HG03066 (cell line): ENCODE results near the gene CTF1.
"Not testable (repeated sequence)": the region's sequence is repeated elsewhere in the genome, so short reads cannot be mapped to it uniquely, and the experiment has no call there.

Experiments used
- ATAC-seq: cut with Tn5 transposase; IDR thresholded peaks from one replicate; pipeline ENCODE4 v1.9.1; 2021; ENCODE audit warnings: low read depth; ENCODE audit not compliant: unreplicated experiment

The CTF1 gene

DNA sequence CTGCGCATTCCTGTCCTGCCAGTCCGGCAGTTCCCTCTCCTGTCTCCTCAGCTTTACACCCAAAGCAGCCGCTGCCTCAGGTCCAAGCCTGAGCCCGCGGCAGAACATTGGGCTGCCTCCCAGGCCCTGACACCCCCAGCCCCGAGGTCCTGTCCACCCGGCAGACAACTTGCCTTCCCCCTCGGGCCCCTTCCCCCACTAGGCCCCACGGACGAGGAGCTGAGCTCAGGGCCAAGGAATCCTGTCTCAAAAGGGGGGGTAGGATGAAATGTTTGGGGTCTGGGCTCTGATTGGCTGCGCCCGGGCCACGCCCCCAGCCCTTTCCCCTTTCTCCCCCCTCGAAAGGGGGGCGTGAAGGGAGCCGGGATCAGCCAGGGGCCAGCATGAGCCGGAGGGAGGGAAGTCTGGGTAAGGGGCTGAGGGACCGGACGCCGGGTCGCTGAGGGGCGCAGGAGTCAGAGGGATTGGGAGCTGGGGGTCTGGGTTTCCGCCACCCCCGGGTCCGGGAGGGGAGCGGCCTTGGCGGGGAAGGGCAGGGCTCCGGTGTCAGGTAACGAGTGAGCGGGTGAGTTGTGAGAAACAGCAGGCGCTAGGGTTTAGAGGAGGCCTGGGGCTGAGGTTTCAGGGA, at the start of gene CTF1:
Gene CTF1, plus strand, starts transcription at position 354 of the 628 bp plus-strand sequence. Its CDS starts 30 bp downstream, at position 384.
- no peak for ATAC-seq

GRCh38 chr16:30846649-30847402, 49.6 kb upstream of the CTF1 start:
- ATAC-seq, result no peak

DNA sequence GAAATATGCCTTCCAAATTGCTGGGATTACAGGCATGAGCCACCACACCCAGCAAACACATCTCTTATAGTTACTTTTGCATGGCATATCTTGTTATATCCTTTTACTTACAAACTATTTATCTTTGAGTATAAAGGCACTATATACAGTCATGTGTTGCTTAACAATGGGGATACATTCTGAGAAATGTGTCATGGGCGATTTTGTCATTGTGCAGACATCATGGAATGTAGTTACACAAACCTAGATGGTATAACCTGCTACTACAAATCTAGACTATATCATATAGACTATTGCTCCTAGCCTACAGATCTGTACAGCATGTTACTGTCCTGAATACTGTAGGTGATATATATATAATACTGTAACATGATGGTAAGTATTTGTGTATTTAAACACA, 46.2 kb upstream of the CTF1 start:
- ATAC-seq, result no peak

- ATAC-seq, result no peak
Measured at GRCh38 chr16:30853758-30854157, 42.7 kb upstream of the CTF1 start.

DNA sequence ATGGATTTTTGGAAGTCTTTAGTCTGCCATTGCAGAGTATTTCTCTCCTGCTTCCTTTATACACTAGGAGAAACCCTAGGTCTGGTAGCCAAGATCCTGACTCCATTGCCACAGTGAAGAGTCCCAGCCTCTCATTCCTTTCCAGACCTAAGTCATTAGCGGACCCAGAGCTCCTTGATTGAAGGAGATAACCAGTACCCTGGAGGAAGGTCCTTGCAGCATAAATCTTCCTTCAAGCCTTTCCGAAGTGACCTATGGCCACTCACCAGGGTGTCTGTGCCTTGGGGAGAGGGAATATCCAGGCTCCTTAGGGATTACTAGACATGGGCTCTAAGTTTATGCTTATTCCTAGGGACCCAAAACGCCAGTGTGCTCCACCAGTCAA, 38.3 kb upstream of the CTF1 start:
- no peak for ATAC-seq

DNA sequence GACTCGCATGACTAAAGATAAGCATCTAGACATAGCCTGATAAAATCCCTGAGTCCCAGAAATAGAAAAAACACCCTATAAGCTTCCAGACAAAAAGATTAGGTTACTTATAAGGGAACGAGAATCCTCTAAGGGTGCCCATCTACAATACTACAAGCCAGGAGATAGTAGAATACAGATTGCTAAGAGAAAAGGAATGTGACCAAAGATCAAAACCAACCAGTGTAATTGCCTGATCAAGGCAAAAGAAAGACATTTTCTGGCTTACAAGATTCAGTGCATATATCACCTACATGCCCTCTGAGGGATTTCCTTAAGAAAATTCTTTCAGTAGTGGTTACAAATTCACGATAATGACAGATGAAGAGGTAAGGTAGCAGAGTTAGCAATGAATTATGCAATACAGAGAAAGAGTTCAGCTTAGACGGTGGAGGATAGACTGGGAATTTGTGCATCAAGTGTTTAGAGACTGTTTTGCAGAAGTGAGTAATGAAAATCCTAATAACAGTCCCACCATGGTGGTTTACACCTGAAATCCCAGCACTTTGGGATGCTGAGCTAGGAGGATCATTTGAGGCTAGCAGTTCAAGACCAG, 37.5 kb upstream of the CTF1 start:
- ATAC-seq, result no peak

GRCh38 chr16:30860729-30861128, 35.7 kb upstream of the CTF1 start:
- not testable (repeated sequence) for ATAC-seq

DNA sequence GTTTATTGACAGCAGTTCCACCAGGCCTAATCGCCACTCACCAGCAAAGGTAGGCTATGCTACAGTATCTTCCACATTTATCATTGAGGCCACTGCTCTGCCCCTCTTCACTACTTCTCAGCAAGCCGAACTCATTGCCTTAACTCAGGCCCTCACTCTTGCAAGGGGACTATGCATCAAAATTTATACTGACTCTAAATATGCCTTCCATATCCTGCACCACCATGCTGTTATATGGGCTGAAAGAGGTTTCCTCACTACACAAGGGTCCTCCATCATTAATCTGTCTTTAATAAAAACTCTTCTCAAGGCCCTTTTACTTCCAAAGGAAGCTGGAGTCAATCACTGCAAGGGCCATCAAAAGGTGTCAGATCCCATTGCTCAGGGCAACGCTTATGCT, 33.2 kb upstream of the CTF1 start:
- ATAC-seq, result not testable (repeated sequence)

- no peak for ATAC-seq
Measured at GRCh38 chr16:30866031-30866430, 30.4 kb upstream of the CTF1 start.

DNA sequence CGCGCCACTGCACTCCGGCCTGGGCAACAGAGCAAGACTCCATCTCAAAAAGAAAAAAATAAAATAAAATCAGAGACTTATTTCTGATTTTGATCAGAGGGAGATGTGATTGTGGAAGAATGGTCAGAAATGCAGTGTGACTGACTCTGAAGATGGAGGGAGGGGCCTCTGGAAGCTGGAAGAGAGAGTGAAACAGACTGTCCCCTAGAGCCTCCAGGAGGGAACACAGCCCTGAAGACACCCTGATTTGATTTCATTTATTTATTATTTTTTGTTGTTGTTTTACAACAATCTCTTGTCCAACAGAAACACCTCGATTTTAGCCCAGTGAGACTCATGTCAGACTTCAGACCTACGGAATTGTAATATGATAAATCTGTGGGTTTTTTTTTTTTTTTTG, 28.7 kb upstream of the CTF1 start:
- ATAC-seq, result no peak

DNA sequence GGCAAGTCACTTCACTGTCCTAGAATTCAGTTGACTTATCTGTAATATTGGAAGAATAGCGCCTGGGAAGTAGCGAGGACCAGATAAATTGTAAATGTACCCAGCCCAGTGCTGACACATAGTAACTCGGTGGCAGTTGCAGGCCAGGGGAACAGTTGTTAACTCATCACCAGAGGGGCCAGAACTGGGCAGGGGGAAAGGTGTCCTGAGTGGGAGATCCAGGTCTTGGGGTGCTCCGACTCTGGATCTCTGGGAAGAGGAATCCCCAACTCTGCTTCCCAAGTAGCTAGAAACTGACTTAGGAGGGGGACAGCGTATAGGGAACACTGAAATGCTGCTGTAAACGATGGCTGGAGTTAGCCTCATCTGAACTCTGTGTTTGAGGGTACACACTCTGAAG, 25.5 kb upstream of the CTF1 start:
- no peak for ATAC-seq

GRCh38 chr16:30874244-30874820, 22.1 kb upstream of the CTF1 start:
- ATAC-seq, result no peak

GRCh38 chr16:30874821-30875717, 21.3 kb upstream of the CTF1 start:
- peak; percentile 73 for ATAC-seq

DNA sequence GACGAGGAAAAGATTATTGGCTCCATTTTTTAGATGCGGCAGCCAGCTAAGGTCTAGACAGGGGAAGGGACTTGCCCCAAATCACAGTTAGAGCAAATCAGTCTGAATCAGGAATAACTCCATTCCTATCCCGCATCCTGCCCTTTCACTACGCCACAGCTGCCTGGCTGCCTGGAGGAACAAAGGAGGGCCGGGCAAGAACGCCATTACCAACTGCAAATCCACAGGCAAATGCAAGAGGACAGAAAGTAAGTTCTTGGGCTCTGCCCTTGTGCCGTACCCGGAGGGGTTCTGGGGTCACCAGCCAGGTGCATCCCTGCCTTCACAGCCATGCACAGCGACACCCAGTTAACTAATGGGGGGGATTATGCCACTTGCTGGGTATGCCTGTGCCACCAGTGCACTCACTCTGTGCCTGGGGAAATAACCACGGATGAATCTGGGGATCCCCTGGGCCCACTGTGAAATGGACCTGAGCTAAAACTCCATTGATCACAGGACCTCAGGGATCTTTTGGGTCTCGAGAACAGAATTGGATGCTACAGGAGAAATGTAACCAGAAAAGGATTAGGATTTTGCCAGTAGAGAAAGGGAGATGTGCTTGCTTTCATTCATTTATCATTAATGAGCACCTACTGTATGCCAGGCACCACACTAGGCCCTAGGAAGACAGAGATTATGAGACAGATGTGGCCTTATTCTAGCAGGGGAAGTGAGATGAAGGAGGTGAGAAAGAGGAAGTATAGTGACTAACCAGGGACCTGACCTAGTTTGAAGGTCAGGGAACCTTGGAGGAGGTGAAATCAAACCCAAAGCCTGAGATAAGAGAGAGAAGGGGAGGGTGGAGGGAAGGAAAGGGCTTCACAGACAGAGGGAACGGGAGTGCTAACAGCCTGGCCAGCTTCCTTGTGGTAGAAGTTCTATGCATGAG, 20.3 kb upstream of the CTF1 start:
- ATAC-seq, result no peak

- no peak for ATAC-seq
Measured at GRCh38 chr16:30876867-30877266, 19.5 kb upstream of the CTF1 start.

- ATAC-seq, result no peak
Measured at GRCh38 chr16:30882429-30883310, 13.7 kb upstream of the CTF1 start.

- ATAC-seq, result no peak
Measured at GRCh38 chr16:30884760-30885159, 11.7 kb upstream of the CTF1 start.

DNA sequence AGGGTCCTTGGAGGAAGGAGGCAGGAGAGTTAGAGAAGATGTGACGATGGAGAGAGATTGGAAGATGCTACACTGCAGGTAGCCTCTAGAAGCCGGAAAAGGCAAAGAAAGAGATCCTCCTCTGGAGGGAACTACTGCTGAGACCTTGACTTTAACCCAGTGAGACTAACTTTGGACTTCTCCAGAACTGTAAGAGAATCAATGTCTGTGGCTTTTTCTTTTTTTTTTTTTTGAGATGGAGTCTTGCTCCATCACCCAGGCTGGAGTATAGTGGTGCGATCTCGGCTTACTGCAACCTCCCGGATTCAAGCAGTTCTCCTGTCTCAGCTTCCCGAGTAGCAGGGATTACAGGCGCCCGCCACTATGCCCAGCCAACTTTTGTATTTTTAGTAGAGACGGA, 11.2 kb upstream of the CTF1 start:
- ATAC-seq, result no peak

- ATAC-seq, result no peak
Measured at GRCh38 chr16:30886145-30886544, 10.3 kb upstream of the CTF1 start.
